Measurements from ENCODE around the gene DDX41.

GRCh38 chr5:177550122-177550521 is 33.4 kb upstream of the DDX41 start:
- TF ChIP-seq CTCF (conservative IDR thresholded peaks at IDR 0.05; ENCODE audit: low read depth, low read length), result no peak
- TF ChIP-seq EZH2 (IDR thresholded peaks at IDR 0.05; ENCODE audit: low read length, unreplicated experiment), result no peak
- TF ChIP-seq EZH2phosphoT487 (IDR thresholded peaks at IDR 0.05; ENCODE audit: borderline replicate concordance, low read length), result no peak
